ENCODE measurements around the gene SEMA3B.
A peak's percentile ranks its signal among the peaks of the same experiment; 100 is the strongest.
"Not testable (repeated sequence)": the region's sequence is repeated elsewhere in the genome, so short reads cannot be mapped to it uniquely, and the experiment has no call there.

The SEMA3B gene

GRCh38 chr3:50294089-50294488 lies 25.1 kb downstream of the SEMA3B start:
- no peak for DNase-seq (ENCODE audit: low read depth)

GRCh38 chr3:50294492-50295403 lies 25.8 kb downstream of the SEMA3B start:
- no peak for DNase-seq (ENCODE audit: low read depth)

- DNase-seq (ENCODE audit: low read depth) = no peak
These were observed 26.8 kb downstream of the SEMA3B start for GRCh38 chr3:50295553-50296431.

- no peak for DNase-seq (ENCODE audit: low read depth)
These were observed 27.9 kb downstream of the SEMA3B start for GRCh38 chr3:50296721-50297383.

GRCh38 chr3:50297384-50297775 lies 28.4 kb downstream of the SEMA3B start:
- no peak for DNase-seq (ENCODE audit: low read depth)

- no peak for DNase-seq (ENCODE audit: low read depth)
These were observed 29.2 kb downstream of the SEMA3B start for GRCh38 chr3:50297896-50298725.

GRCh38 chr3:50298836-50299637 lies 30.1 kb downstream of the SEMA3B start, which contains the start of the genes HYAL3 and NAA80:
Gene HYAL3 (minus strand): TSS chr3:50299405. CDS start chr3:50295602, 3,803 bp downstream.
Gene NAA80 (minus strand): TSS chr3:50299405. CDS start chr3:50297463, 1,942 bp downstream.
- DNase-seq (ENCODE audit: low read depth) = peak; percentile 99

- DNase-seq (ENCODE audit: low read depth) = no peak
These were observed 30.6 kb downstream of the SEMA3B start for GRCh38 chr3:50299638-50299928.

- no peak for DNase-seq (ENCODE audit: low read depth)
These were observed 31.2 kb downstream of the SEMA3B start for GRCh38 chr3:50299929-50300680.

- no peak for DNase-seq (ENCODE audit: low read depth)
These were observed 31.8 kb downstream of the SEMA3B start for GRCh38 chr3:50300681-50301254.

GRCh38 chr3:50302095-50303012 lies 33.4 kb downstream of the SEMA3B start:
- DNase-seq (ENCODE audit: low read depth) = no peak

GRCh38 chr3:50303013-50303815 lies 34.3 kb downstream of the SEMA3B start, which contains the start of gene HYAL1:
Gene HYAL1 (minus strand): TSS chr3:50303574. CDS start chr3:50302956, 618 bp downstream.
- DNase-seq (ENCODE audit: low read depth) = no peak

- no peak for DNase-seq (ENCODE audit: low read depth)
These were observed 35.7 kb downstream of the SEMA3B start for GRCh38 chr3:50304601-50305000.

- DNase-seq (ENCODE audit: low read depth) = not testable (repeated sequence)
These were observed 43.1 kb downstream of the SEMA3B start for GRCh38 chr3:50312041-50312440.

- no peak for DNase-seq (ENCODE audit: low read depth)
These were observed 45.4 kb downstream of the SEMA3B start for GRCh38 chr3:50314342-50314741.

GRCh38 chr3:50314816-50315215 lies 45.9 kb downstream of the SEMA3B start:
- no peak for DNase-seq (ENCODE audit: low read depth)

- peak; percentile 51 for DNase-seq (ENCODE audit: low read depth)
These were observed 47.8 kb downstream of the SEMA3B start for GRCh38 chr3:50316657-50317242.

Data from T follicular helper cell (primary cell).